SK-N-SH (cell line): ENCODE data around the gene CYBA. TPM values are rescaled to one million over a fixed set of nuclear protein-coding genes. Genes with fewer than 3 reads are reported as not detected.

Experiments
- CTCF ChIA-PET: fragments of 300-600, 350-600 bp; formaldehyde crosslinking; extraction: SDS; loops from one replicate; lab custom pipeline; 2021; lab: Yijun Ruan, JAX
- POLR2A ChIA-PET: fragments of 350-600 bp; sonication (Branson Sonifier 250); formaldehyde crosslinking; extraction: SDS; loops from one replicate; lab custom pipeline; 2020; ENCODE audit warnings: antibody characterized with exemption, inconsistent platforms; lab: Yijun Ruan, JAX
- DNase-seq: peaks from one replicate; pipeline ENCODE4 v3.0.0; 2012
- H2AFZ ChIP-seq: fragments of 200-600 bp; sonication (generic); 2 replicates; pipeline ENCODE4 v1.8.1; 2016; ENCODE audit warnings: antibody characterized with exemption, mild to moderate bottlenecking, low read depth
- H3F3A ChIP-seq: fragments of 200-600 bp; sonication (generic); replicated peaks from 2 replicates; pipeline ENCODE3; 2016; ENCODE audit warnings: antibody characterized with exemption, mild to moderate bottlenecking; ENCODE audit not compliant: insufficient read depth
- H3K27ac ChIP-seq, 2 experiments: fragments of 200-500 bp in 1 of 2; fragments of 200-600 bp in 1 of 2; sonication (Bioruptor generic) in 1 of 2; sonication (generic), shearing (Covaris generic) in 1 of 2; 2 replicates each; pipeline versions ENCODE4 v1.5.1 to v1.6.1; 2014 to 2016; ENCODE audit warnings: low read depth in 2 of 2, inconsistent platforms in 1 of 2, low read length in 1 of 2, mild to moderate bottlenecking in 1 of 2, mixed read lengths in 1 of 2
- H3K27me3 ChIP-seq: fragments of 200-600 bp; sonication (generic), shearing (Covaris generic); 2 replicates; pipeline ENCODE4 v1.6.1; 2016; ENCODE audit warnings: mixed run types; ENCODE audit not compliant: insufficient read depth
- H3K36me3 ChIP-seq, 2 experiments: fragments of 200-500 bp in 1 of 2; fragments of 200-600 bp in 1 of 2; sonication (Bioruptor generic) in 1 of 2; sonication (generic) in 1 of 2; replicated peaks in 1 of 2; 2 replicates each; pipeline versions ENCODE3 to v1.5.1; 2014 to 2016; ENCODE audit warnings: low read length in 1 of 2, mild to moderate bottlenecking in 1 of 2; ENCODE audit not compliant: insufficient read depth in 2 of 2, control insufficient read depth in 1 of 2
- H3K4me1 ChIP-seq, 2 experiments: fragments of 200-500 bp in 1 of 2; fragments of 200-600 bp in 1 of 2; sonication (Bioruptor generic) in 1 of 2; sonication (generic), shearing (Covaris generic) in 1 of 2; 2 replicates each; pipeline versions ENCODE4 v1.5.1 to v1.6.1; 2014 to 2016; ENCODE audit warnings: low read depth in 1 of 2, low read length in 1 of 2, mixed run types in 1 of 2; ENCODE audit not compliant: insufficient read depth in 2 of 2, control insufficient read depth in 1 of 2
- H3K4me2 ChIP-seq: fragments of 200-600 bp; sonication (generic), shearing (Covaris generic); 2 replicates; pipeline ENCODE4 v1.6.1; 2017; ENCODE audit warnings: mixed run types
- H3K4me3 ChIP-seq, 2 experiments: fragments of 200-500 bp in 1 of 2; fragments of 200-600 bp in 1 of 2; sonication (Bioruptor generic) in 1 of 2; sonication (generic), shearing (Covaris generic) in 1 of 2; 2 replicates each; pipeline versions ENCODE4 v1.5.1 to v1.8.1; 2014 to 2016; ENCODE audit warnings: low read depth in 2 of 2, inconsistent platforms in 1 of 2, low read length in 1 of 2, mild to moderate bottlenecking in 1 of 2, mixed read lengths in 1 of 2, moderate library complexity in 1 of 2
- H3K79me2 ChIP-seq: fragments of 200-600 bp; sonication (generic); 2 replicates; pipeline ENCODE4 v1.8.1; 2017; ENCODE audit warnings: mild to moderate bottlenecking; ENCODE audit not compliant: insufficient read depth
- H3K9ac ChIP-seq: fragments of 200-600 bp; sonication (generic); 2 replicates; pipeline ENCODE4 v1.6.1; 2017; ENCODE audit warnings: mixed run types
- H3K9me2 ChIP-seq: fragments of 200-600 bp; sonication (generic); 2 replicates; pipeline ENCODE4 v1.6.1; 2017; ENCODE audit warnings: mixed run types
- H3K9me3 ChIP-seq: fragments of 200-600 bp; sonication (generic); 2 replicates; pipeline ENCODE4 v1.6.1; 2017; ENCODE audit warnings: mixed run types, mild to moderate bottlenecking, moderate library complexity
- H4K20me1 ChIP-seq: fragments of 200-600 bp; sonication (generic); 2 replicates; pipeline ENCODE4 v1.6.1; 2017; ENCODE audit warnings: mild to moderate bottlenecking, mixed run types; ENCODE audit not compliant: insufficient read depth
- CHD2 ChIP-seq: fragments of 150-350 bp; IDR thresholded peaks from 2 replicates; pipeline ENCODE4 v1.6.1; 2018; ENCODE audit warnings: low read length; ENCODE audit not compliant: partially characterized antibody
- ELF1 ChIP-seq: IDR thresholded peaks from 2 replicates; pipeline ENCODE4 v1.4.0; 2012
- FOSL2 ChIP-seq: IDR thresholded peaks from 2 replicates; pipeline ENCODE4 v1.4.0; 2012; ENCODE audit warnings: low read depth, mild to moderate bottlenecking, moderate library complexity, borderline replicate concordance
- FOXM1 ChIP-seq: IDR thresholded peaks from 2 replicates; pipeline ENCODE4 v1.4.0; 2012; ENCODE audit warnings: low read depth, mild to moderate bottlenecking
- GABPA ChIP-seq: IDR thresholded peaks from 2 replicates; pipeline ENCODE4 v1.4.0; 2012; ENCODE audit warnings: low read depth, mild to moderate bottlenecking
- NFIC ChIP-seq: IDR thresholded peaks from 2 replicates; pipeline ENCODE4 v1.4.0; 2012; ENCODE audit warnings: borderline replicate concordance
- NRF1 ChIP-seq: IDR thresholded peaks from 2 replicates; pipeline ENCODE4 v1.6.1; 2012; ENCODE audit warnings: low read depth, mild to moderate bottlenecking, low read length
- RCOR1 ChIP-seq: fragments of 150-350 bp; IDR thresholded peaks from 2 replicates; pipeline ENCODE4 v1.6.1; 2017; ENCODE audit warnings: antibody characterized with exemption, low read length
- RFX5 ChIP-seq: IDR thresholded peaks from 2 replicates; pipeline ENCODE4 v1.6.1; 2012; ENCODE audit warnings: mild to moderate bottlenecking, improper control_type of control experiment, low read length
- RXRA ChIP-seq: IDR thresholded peaks from 2 replicates; pipeline ENCODE4 v1.4.0; 2012; ENCODE audit warnings: low read depth, mild to moderate bottlenecking, borderline replicate concordance
- TAF1 ChIP-seq: IDR thresholded peaks from 2 replicates; pipeline ENCODE4 v1.6.1; 2012; ENCODE audit warnings: low read depth, mild to moderate bottlenecking, low read length, moderate library complexity, borderline replicate concordance
- WGBS: methylation state at CpG from one replicate; pipeline ENCODE4 v1.1.6; 2017; ENCODE audit warnings: low lambda C conversion rate; 5-methylcytosine and 5-hydroxymethylcytosine counted together
- polyA plus RNA-seq, 3 experiments: library from polyadenylated mRNA; depleted of rRNA; stranded (reverse); fragments of >200 nt; gene quantifications; 2 replicates each; pipeline ENCODE4 v1.2.3, GENCODE V29; 2012
- TF ChIP-seq, protein P1 (sequence below): fragments of 200-600 bp; sonication (generic); IDR thresholded peaks from 2 replicates; pipeline ENCODE4 v1.6.1; 2017; ENCODE audit warnings: antibody characterized with exemption, mild to moderate bottlenecking, moderate library complexity
- TF ChIP-seq, protein P2 (sequence below): IDR thresholded peaks from 2 replicates; pipeline ENCODE4; 2012

Gene CYBA
- polyA plus RNA-seq, 1 of the 3 experiments (the other 2 are of a cell fraction) = 176 TPM

DNA sequence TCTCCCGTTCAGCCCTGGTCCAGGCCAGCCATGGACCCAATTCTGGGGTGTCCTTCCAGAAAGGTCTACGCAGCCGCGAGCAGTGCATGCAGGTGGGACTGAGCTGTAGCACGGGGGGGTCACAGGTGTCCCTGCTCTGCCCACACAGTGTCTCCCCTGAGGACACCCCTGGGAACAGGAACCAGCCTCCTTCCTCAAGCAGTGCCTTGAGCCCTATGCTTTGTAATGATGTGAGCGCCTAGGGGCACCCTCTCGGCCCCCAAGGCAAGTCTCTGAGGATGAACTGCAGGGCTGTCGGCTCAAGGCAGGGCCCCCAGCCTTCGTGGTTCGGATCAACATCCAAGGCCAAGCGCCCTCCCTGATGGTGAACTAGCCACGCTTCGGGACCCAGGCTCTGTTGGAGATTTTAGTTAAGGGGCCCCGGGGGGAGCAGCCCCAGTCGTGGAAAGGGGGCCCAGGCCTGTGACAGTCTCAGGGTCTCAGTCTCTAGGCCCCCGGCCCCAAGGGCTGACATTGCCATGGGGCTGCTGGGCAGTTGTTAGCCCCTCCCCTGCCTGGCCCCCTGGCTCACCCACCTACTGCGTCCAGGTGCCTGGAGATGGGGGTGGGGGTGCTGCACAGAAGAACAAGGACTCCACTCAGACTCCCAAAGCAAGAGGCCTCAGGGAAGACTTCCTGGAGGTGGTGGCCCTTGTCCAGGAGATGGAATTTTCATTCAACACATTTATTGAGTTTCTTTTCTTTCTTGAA lies 10.2 kb downstream of the CYBA start:
- DNase-seq = no peak
- CTCF ChIA-PET = no interaction called here
- peaks cover 0 to 6% of the 10 kb centered on the region in 2 experiments; a peak in 1 of 4 replicates for H3K4me1 ChIP-seq
- no peaks in the 10 kb centered on the region for H3K9me3 ChIP-seq
- no peak overlapping the region for H3K9ac ChIP-seq
- no peaks in the 10 kb centered on the region for H3K79me2 ChIP-seq
- no peaks in the 10 kb centered on the region for H4K20me1 ChIP-seq
- 25% methylated on average over 6 of the region's 17 CpGs for WGBS
- no peaks in the 10 kb centered on the region for H3F3A ChIP-seq
- peaks cover 20% of the 10 kb centered on the region; the same call in 1 of the 2 replicates for H3K27me3 ChIP-seq
- no peak overlapping the region for H3K4me2 ChIP-seq
- no peak overlapping the region for H3K27ac ChIP-seq
- no peak overlapping the region for H2AFZ ChIP-seq
- no peaks in the 10 kb centered on the region for H3K36me3 ChIP-seq
- TF ChIP-seq NRF1 (no peak), FOSL2 (no peak), CHD2 (no peak), TAF1 (no peak)
- TF ChIP-seq, protein P1, sequence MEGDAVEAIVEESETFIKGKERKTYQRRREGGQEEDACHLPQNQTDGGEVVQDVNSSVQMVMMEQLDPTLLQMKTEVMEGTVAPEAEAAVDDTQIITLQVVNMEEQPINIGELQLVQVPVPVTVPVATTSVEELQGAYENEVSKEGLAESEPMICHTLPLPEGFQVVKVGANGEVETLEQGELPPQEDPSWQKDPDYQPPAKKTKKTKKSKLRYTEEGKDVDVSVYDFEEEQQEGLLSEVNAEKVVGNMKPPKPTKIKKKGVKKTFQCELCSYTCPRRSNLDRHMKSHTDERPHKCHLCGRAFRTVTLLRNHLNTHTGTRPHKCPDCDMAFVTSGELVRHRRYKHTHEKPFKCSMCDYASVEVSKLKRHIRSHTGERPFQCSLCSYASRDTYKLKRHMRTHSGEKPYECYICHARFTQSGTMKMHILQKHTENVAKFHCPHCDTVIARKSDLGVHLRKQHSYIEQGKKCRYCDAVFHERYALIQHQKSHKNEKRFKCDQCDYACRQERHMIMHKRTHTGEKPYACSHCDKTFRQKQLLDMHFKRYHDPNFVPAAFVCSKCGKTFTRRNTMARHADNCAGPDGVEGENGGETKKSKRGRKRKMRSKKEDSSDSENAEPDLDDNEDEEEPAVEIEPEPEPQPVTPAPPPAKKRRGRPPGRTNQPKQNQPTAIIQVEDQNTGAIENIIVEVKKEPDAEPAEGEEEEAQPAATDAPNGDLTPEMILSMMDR = no peak
- TF ChIP-seq, protein P2, sequence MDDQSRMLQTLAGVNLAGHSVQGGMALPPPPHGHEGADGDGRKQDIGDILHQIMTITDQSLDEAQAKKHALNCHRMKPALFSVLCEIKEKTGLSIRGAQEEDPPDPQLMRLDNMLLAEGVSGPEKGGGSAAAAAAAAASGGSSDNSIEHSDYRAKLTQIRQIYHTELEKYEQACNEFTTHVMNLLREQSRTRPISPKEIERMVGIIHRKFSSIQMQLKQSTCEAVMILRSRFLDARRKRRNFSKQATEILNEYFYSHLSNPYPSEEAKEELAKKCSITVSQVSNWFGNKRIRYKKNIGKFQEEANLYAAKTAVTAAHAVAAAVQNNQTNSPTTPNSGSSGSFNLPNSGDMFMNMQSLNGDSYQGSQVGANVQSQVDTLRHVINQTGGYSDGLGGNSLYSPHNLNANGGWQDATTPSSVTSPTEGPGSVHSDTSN = no peak
- TF ChIP-seq, all 33 proteins: peak for 0
- POLR2A ChIA-PET = no interaction called here
- no peaks in the 10 kb centered on the region for H3K9me2 ChIP-seq
- H3K4me3 ChIP-seq = no peak overlapping the region

DNA sequence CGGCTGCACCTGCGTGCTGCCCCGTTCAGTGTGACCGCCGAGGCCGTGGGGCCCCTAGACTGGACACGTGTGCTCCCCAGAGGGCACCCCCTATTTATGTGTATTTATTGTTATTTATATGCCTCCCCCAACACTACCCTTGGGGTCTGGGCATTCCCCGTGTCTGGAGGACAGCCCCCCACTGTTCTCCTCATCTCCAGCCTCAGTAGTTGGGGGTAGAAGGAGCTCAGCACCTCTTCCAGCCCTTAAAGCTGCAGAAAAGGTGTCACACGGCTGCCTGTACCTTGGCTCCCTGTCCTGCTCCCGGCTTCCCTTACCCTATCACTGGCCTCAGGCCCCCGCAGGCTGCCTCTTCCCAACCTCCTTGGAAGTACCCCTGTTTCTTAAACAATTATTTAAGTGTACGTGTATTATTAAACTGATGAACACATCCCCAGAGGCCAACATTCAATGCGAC lies 10.8 kb downstream of the CYBA start:
- WGBS = 23% methylated on average over 13 of the region's 13 CpGs
- Histone ChIP-seq H3K9me2 (no peaks in the 10 kb centered on the region), H3K4me3 (no peak overlapping the region), H3K36me3 (no peaks in the 10 kb centered on the region), H3K4me2 (peak overlapping the region; percentile 37; the same call in 1 of the 2 replicates), H3K27ac (no peak overlapping the region), H3K9ac (no peak overlapping the region), H3K27me3 (peaks cover 20% of the 10 kb centered on the region; the same call in 1 of the 2 replicates), H3K4me1 (peaks cover 0 to 6% of the 10 kb centered on the region in 2 experiments; a peak in 1 of 4 replicates), H2AFZ (no peak overlapping the region), H3F3A (no peaks in the 10 kb centered on the region), H3K79me2 (no peaks in the 10 kb centered on the region), H4K20me1 (no peaks in the 10 kb centered on the region), H3K9me3 (no peaks in the 10 kb centered on the region)
- TF ChIP-seq ELF1 (no peak), FOXM1 (no peak), NFIC (no peak), RFX5 (no peak), RXRA (no peak), GABPA (no peak), RCOR1 (no peak)
- TF ChIP-seq, protein P1 = no peak
- DNase-seq = no peak
- POLR2A ChIA-PET = interaction anchor here (1.0 kb wide), 1 partner anchor 10 kb away, joined by 3 read pairs; no protein-coding TSS in a partner anchor
- CTCF ChIA-PET = interaction anchor here (1.3 kb wide), 1 partner anchor 78 kb away, joined by 3 read pairs; no protein-coding TSS in a partner anchor
